ENCODE measurements around the gene PALD1. TPM values are rescaled to one million over a fixed set of nuclear protein-coding genes. Genes with fewer than 3 reads are reported as not detected.
A peak's percentile ranks its signal among the peaks of the same experiment; 100 is the strongest.

The PALD1 gene
- total RNA-seq, 2 experiments from 2014 or later, result 6.6 to 6.8 TPM

- ATAC-seq, result no peak
- H3K9me3 Mint-ChIP-seq, result no peaks in the 10 kb centered on the region
- DNase-seq, result no peak
- H3K36me3 Mint-ChIP-seq (ENCODE audit: low read depth), result no peaks in the 10 kb centered on the region
- peaks cover 1% of the 10 kb centered on the region for H3K27me3 Mint-ChIP-seq
- H3K4me1 Mint-ChIP-seq (ENCODE audit: low read depth), result peaks cover 19% of the 10 kb centered on the region
- no peak for TF ChIP-seq CTCF (IDR thresholded peaks at IDR 0.05)
- ChIA-PET CTCF (interaction anchor here (0.6 kb wide), 1 partner anchor 178 kb away, joined by 3 read pairs; no protein-coding TSS in a partner anchor), POLR2A (no interaction called here)
- intact Hi-C loops (cut with micrococcal nuclease), result no loop called here
- H3K4me3 Mint-ChIP-seq, result no peak overlapping the region
- no peak overlapping the region for H3K27ac Mint-ChIP-seq
These were observed 85.7 kb downstream of the PALD1 start for GRCh38 chr10:70564113-70564725.

DNA sequence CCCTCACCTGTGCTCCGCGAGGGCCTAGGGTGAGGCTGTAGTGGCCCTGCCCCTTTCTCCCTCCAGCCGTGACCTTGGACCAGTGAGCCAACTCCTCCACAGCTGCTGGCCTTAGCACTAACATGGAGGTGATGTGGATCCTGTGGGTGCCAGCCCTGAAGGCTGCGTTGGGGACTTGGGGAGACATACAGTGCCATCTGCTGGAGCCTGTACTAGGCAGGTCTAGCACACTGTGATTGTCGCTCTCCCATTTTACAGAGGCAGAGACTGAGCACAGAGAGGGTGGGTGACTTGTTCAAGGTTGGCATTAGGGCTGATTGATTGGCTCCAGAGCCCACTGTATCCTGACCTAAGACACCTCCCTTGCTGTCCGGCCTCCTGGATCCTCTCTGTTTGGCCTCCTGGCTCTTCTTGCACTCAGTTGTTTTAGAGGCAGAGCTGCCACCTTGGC, 86.4 kb downstream of the PALD1 start:
- Mint-ChIP-seq H3K4me3 (no peak overlapping the region), H3K9me3 (no peaks in the 10 kb centered on the region), H3K27me3 (no peaks in the 10 kb centered on the region), H3K36me3 (ENCODE audit: low read depth) (no peaks in the 10 kb centered on the region), H3K27ac (no peak overlapping the region), H3K4me1 (ENCODE audit: low read depth) (peaks cover 18% of the 10 kb centered on the region)
- TF ChIP-seq CTCF (IDR thresholded peaks at IDR 0.05), result no peak
- intact Hi-C loops (cut with micrococcal nuclease), result no loop called here
- peak; percentile 70 for ATAC-seq
- CTCF ChIA-PET, result interaction anchor here (0.6 to 1.4 kb wide), 2 partner anchors 9 to 54 kb away, joined by 3 to 4 read pairs; no protein-coding TSS in a partner anchor
- DNase-seq, result no peak
- POLR2A ChIA-PET, result interaction anchor here (1.0 kb wide), 1 partner anchor 53 kb away, joined by 3 read pairs; no protein-coding TSS in a partner anchor

DNA sequence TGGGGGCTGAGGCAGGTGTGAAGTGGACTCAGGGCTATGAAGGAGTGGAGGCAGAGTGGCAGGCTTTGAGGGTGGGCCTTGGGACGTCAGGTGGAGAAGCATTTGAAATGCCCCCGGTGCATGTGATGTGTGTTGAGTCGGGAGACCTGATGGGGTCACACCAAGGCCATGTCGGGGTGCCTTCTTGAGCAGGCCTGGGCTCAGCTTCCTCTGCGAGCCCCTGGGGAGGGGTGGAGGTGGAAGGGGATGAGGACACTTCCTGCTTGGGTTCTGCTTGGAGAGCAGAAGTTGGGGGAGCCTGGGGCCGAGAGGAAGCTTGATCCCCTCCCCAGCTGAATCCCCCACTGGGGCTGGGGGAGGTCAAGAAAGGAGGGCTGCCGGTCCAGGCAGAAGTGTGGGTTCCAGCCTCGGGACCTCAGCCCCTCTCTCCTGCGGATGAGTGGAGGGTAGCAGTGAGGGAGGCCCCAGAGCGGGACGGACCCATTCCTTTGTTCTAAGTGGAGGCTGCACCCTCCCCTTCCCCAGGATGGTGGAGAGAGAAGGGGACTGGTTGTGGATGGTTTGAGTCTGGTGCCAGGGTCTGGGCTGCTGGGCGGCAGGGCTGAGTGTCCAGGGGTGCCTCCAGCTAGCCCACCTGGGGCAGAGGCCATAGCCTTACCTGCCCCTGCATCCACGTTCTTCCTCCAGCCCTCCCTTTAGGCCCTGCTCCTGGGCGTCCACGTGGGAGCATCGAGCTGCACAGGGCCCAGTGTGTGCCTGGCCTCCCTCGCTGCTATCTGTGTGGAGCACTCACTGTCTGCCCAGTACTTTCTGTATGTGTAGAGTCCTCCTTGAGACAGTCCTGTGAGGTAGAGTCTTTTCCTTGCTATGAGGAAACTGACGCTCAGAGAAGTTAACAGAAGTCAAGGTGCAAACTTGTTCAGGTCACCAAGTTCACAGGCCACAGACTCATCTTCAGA, 87.3 kb downstream of the PALD1 start:
- DNase-seq, result no peak
- H3K4me1 Mint-ChIP-seq (ENCODE audit: low read depth), result peaks cover 19% of the 10 kb centered on the region
- no peaks in the 10 kb centered on the region for H3K27me3 Mint-ChIP-seq
- no peak for TF ChIP-seq CTCF (IDR thresholded peaks at IDR 0.05)
- ChIA-PET CTCF (interaction anchor here (1.4 kb wide), 1 partner anchor 8 kb away, joined by 4 read pairs; no protein-coding TSS in a partner anchor), POLR2A (interaction anchor here (1.0 to 2.4 kb wide), 2 partner anchors 11 to 52 kb away, joined by 3 to 7 read pairs; no protein-coding TSS in a partner anchor)
- no peak overlapping the region for H3K4me3 Mint-ChIP-seq
- no peak overlapping the region for H3K27ac Mint-ChIP-seq
- no peaks in the 10 kb centered on the region for H3K9me3 Mint-ChIP-seq
- no peak for ATAC-seq
- intact Hi-C loops (cut with micrococcal nuclease), result no loop called here
- H3K36me3 Mint-ChIP-seq (ENCODE audit: low read depth), result no peaks in the 10 kb centered on the region

- peaks cover 19% of the 10 kb centered on the region for H3K4me1 Mint-ChIP-seq (ENCODE audit: low read depth)
- H3K4me3 Mint-ChIP-seq, result no peak overlapping the region
- H3K36me3 Mint-ChIP-seq (ENCODE audit: low read depth), result no peaks in the 10 kb centered on the region
- intact Hi-C loops (cut with micrococcal nuclease), result no loop called here
- no peak for ATAC-seq
- no peak for TF ChIP-seq CTCF (IDR thresholded peaks at IDR 0.05)
- CTCF ChIA-PET, result interaction anchor here (1.0 to 1.6 kb wide), 3 partner anchors 8 to 192 kb away, joined by 3 to 6 read pairs (median 3); no protein-coding TSS in a partner anchor
- POLR2A ChIA-PET, result interaction anchor here (2.4 kb wide), 1 partner anchor 10 kb away, joined by 7 read pairs; no protein-coding TSS in a partner anchor
- no peak for DNase-seq
- no peaks in the 10 kb centered on the region for H3K27me3 Mint-ChIP-seq
- H3K9me3 Mint-ChIP-seq, result no peaks in the 10 kb centered on the region
- H3K27ac Mint-ChIP-seq, result no peak overlapping the region
These were observed 88.1 kb downstream of the PALD1 start for GRCh38 chr10:70566515-70567290.
